GM19193 (cell line): Measurements from ENCODE around the gene PEF1.

Source experiments
- POLR2A ChIP-seq: IDR thresholded peaks from 4 replicates; pipeline ENCODE4 v1.6.1; 2011; ENCODE audit not compliant: insufficient read depth, insufficient read length; ENCODE audit errors: extremely low read depth

Gene PEF1

DNA sequence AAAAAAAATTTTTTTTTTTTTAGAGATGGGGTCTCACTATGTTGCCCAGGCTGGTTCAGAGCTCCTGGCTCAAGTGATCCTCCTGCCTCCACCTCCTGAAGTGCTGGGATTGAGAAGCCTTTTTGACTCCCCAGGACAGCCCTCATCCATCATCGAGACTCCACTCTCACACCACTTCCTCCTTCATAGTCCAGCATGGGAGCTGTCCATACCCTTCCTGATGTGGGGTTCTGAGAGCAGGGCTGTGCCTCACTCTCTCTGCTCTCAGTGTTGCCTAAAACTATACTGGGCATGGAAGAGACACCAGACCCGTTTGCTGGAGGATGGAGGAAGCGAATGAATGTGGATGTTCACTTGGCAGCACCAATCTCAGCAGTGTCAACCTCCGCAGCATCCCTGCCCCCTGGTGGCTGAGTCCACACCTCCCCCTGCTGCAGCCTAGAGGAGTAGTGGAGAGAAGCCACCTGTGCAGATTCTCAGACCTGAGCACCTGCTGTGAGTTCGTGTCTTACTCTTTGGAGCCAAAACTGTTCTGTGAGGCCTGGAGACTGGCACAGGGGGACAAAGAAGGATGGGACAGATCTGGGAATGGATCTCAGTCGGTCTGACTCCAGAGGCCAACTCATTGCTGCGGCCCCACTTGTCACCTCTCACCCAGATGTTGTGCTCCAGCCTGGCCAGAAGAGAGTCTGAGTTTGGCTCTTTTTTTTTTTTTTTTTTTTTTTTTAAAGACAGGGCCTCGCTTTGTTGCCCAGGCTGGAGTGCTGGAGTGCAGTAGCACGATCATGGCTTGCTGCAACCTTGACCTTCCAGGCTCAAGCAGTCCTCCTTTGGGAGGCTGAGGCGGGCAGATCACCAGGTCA lies 50.7 kb downstream of the PEF1 start:
- TF ChIP-seq POLR2A: no peak

DNA sequence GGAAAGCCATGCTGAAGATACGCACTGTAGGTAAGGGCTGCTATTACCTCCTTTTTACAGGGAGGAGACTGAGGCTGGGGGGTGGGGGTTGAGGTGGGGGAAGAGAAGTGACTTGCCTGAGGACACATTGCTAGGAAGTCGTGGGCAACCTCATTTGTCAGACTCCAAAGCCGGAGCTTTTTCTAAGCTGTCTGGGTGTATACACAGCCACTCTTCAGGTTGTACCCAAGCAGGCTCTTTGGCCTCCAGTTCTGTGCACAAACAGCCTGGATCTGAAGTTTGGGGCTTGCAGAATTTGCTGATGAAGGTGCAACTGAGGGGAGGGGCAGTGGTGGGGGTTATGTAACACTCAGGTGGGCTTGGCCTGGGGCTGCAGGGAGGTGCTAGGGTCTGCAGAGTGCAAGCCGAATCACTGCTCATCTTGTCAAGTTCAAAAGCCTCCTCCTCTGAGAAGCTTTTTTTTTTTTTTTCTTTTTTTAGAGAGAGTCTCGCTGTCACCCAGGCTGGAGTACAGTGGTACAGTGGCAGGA lies 51.5 kb downstream of the PEF1 start:
- TF ChIP-seq POLR2A: no peak

DNA sequence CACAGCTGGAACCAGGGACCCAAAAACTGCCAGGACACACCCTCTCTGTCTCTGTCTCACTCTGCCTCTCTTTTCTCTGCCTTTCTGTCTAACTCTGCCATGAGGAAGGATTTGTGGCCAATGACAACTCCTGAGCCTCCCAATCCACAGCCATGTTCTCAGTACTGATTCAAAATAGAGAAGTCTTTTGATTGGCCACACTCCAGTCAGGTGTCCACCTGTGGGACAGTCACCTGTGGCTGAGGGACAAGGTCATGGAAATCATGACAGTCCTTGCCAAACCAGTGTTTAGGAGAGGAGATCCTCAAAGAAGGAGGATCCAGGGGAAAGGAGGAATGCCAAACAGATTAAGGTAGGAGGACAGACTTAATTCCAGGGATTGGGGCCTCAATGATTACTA lies 52.5 kb downstream of the PEF1 start:
- no peak for TF ChIP-seq POLR2A

DNA sequence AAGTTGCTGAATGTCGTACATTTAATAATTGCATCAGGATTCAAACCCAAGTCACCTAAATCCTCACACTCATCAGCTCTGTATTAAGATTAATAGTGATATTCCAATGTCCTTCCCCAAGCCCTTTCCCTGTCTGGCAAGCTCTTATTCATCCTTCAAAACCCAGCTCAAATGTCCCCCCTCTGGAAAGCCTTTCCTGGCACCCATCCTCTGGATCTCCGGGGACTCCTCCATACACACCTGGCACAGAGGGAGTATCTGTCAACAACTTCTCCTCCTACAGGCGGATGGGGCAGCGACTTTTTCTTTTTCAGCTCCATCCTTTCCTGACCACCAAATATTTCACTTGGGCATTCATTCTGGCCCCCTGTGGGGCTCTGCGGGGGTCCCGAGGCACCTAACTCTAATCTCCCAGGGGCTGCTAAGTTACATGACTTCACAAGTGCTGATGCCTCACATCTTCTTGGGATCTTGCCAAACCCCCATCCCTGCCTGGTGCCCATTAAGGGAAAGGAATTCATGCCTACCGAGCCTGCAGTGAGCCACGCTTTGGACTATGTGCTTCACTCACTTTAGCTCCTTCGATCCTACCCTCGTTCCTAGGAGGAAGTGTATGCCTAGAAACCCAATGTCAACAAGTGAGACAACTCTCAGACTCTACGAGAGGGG lies 53.1 kb downstream of the PEF1 start:
- no peak for TF ChIP-seq POLR2A

DNA sequence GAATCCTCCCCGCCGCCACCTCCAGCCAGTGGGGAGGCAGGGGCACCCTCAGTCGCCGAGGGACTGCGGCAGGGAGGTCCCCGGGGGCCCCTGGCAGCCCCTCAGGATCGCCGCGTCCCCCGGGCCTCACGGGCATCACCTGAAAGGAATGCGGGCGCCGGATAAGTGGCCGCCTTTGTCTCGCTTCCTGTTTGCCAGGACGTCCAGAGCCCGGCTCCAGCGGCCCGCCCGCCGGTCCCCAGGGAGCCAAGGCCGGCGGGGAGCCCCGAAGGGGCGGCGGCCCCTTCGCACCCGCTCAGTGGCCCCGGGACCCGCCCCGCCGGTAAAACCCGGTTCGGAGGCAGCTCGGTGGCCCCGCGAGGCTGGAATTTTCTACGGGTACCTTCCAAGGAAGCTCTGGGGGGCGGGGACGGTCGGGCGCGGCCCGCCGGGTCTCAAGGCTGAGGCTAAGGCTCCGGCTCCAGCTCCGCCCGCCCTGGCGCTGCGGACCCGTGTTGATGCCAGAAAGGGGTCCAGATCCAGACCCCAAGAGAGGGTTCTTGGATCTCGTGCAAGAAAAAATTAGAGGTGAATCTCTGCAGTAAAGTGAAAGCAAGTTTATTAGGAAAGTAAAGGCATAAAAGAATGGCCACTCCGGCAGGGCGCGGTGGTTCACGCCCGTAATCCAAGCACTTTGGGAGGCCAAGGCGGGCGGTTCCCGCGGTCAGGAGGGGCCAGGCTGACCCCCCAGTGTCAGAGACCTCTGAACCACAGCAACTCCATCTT lies 55.7 kb downstream of the PEF1 start:
- TF ChIP-seq POLR2A: no peak

DNA sequence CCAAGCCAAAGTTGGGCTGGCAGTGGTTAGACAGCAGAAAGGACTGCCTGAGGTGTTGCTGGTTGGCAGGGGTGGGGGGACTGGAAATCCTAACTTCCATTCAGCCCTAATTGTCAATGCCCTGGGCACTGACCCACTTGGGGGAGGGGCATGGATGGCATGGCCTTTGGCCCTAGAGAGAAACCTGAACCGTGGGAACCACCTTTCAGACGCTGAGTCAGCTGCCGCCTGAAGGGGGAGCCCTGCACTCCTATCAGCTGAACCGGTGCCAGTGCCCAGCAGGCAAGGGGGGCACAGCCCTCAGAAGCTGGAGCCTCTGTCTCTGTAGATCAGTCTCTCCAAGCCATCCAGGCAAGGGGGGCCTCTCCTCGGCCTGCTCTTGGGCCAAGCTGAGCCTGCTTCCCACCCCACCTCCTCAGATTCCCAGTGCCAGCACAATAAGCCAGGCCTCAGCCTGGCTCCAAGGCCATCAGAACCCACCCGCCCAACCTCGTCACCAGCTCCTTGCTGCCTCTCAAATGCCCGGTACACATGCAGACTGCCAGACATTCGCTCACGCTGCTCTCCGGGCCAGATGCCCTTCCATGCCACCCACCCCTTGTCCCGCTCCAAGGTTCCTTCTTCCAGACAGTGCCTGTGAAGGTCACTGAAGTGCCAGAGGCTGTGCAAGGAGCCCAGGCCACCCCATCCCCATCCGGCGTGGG lies 56.8 kb downstream of the PEF1 start:
- no peak for TF ChIP-seq POLR2A

DNA sequence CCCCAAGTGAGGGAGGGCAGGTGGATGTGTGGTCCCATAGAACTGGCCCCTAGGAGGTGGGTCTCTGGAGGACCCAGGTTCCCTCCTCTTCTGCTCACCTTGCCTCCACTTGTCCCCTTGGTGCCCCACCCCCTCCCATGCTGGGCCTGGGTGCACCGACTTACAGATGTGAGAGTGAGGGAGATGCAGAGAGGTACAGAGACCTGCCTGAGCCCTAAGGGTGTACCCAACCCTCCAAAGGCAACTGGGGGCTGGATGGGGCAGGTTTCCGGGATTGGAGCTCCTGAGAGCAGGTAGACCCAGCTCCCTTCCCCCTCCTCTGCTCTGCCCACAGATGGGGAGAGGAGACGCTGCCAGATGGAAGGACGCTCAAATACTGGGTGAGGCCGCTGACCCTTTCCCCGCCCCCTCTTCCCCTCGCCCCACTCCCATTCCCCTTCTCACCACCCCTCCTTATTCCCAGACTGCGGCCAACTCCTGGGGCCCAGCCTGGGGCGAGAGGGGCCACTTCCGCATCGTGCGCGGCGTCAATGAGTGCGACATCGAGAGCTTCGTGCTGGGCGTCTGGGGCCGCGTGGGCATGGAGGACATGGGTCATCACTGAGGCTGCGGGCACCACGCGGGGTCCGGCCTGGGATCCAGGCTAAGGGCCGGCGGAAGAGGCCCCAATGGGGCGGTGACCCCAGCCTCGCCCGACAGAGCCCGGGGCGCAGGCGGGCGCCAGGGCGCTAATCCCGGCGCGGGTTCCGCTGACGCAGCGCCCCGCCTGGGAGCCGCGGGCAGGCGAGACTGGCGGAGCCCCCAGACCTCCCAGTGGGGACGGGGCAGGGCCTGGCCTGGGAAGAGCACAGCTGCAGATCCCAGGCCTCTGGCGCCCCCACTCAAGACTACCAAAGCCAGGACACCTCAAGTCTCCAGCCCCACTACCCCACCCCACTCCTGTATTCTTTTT lies 58.0 kb downstream of the PEF1 start:
- no peak for TF ChIP-seq POLR2A

DNA sequence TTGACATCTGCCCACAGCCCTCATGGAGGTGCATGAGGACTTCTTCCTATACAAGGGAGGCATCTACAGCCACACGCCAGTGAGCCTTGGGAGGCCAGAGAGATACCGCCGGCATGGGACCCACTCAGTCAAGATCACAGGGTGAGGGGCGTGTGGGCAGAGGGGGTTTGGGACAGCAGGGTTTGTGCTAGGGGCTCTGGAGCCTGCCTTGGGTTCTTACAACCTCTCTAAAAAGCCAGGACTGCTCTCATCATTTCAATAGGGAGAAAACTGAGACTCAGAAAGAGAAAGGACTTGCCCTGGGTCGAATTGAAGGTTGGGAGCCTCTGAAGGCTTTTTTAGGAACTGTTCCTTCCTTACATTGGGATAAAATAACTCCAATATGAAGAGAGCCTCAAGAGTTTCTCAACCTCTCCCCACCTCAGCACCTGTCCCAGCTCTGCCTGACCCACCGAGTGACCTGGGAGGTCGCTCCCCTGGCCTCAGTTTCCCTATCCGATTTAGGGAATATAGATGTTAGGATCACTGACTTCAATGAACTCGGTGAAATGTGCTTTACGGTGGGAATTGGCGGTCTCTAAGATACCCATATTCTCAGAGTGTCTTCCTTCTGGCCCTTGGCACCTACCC lies 58.8 kb downstream of the PEF1 start:
- TF ChIP-seq POLR2A: no peak

DNA sequence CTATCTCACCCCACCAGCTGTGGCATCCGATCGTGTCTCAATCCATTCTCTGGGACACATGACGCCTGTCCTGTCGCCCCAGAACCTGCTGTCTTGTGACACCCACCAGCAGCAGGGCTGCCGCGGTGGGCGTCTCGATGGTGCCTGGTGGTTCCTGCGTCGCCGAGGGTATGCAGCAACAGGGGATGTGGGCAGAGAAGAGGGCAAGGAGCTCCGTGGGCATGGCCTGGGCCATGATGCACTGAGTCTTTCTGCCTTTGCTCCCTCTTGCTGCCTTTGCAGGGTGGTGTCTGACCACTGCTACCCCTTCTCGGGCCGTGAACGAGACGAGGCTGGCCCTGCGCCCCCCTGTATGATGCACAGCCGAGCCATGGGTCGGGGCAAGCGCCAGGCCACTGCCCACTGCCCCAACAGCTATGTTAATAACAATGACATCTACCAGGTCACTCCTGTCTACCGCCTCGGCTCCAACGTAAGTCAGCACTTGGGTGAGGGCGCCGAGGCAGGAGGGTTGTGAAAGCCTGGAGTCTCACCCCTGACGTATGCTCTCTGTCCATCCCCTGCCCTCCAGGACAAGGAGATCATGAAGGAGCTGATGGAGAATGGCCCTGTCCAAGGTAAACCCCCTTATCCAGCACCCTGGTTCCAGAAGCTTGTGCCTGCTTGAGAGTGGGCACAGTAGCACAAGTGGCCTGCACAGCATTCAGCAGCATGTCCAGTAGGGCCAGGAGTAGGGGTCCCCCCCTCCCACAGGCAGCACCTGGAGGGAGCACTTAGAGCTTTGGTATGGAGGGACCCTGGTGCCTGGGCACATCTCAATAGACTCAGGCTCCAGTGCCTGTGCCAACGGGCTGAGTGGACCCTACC lies 59.6 kb downstream of the PEF1 start:
- no peak for TF ChIP-seq POLR2A

DNA sequence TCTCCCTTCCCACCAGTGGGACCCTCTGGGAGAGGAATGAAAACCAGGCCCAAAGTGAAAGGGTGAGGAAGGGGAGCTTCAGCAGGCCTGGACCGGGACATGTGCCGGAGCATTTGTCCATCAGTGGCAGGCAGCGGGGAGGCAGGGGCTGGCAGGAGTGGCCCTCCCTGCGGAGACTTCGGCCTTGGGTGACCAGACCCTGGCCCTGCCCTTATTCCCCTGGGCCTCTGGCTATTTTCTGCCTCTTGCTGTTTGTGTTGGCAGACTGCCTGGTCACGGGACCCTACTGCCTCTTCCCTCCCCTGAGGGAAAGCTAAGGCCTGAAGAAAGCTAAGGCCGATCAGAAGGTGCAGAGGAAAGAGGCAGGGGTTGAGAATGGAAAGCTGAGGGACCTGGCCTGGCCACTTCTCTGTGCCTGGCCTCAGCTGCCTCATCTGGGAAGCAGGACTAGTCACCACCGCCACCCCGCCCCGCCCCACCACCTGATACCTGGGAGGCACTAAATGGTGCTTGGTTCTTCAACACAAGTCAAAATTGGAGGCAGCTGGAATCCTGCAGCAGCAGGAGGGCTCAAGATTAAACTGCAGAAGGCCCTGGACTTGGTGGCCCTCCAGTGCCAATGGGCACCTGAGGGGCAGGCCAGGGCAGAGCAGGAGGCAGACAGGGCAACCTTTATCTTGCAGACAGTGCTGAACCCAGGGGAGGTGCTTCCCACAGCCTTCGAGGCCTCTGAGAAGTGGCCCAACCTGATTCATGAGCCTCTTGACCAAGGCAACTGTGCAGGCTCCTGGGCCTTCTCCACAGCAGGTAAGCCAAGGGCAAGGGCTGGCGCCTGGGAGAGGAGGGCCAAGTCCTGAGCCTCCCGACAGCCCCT lies 60.4 kb downstream of the PEF1 start:
- TF ChIP-seq POLR2A: no peak
